Smooth muscle cell (in vitro differentiated cells): ENCODE results near the gene KLHL26. TPM values are rescaled to one million over a fixed set of nuclear protein-coding genes. Genes with fewer than 3 reads are reported as not detected.

Experiments
- DNase-seq: peaks from one replicate; lab custom pipeline; 2025; ENCODE audit not compliant: unreplicated experiment; lab: John Stamatoyannopoulos, UW
- H2AFZ ChIP-seq: fragments of 200-600 bp; sonication (generic); 2 replicates; pipeline ENCODE4 v1.6.0; 2016; ENCODE audit warnings: antibody characterized with exemption, low read depth, mild to moderate bottlenecking
- H3F3A ChIP-seq: fragments of 200-600 bp; sonication (generic); 2 replicates; pipeline ENCODE4 v1.6.0; 2017; ENCODE audit warnings: antibody characterized with exemption, low read depth
- H3K27ac ChIP-seq: fragments of 200-600 bp; sonication (generic); 2 replicates; pipeline ENCODE4 v1.5.1; 2016; ENCODE audit warnings: low read depth, mild to moderate bottlenecking
- H3K27me3 ChIP-seq: fragments of 200-600 bp; sonication (generic); 2 replicates; pipeline ENCODE4 v1.6.1; 2016; ENCODE audit warnings: low read depth, mild to moderate bottlenecking
- H3K36me3 ChIP-seq: fragments of 200-600 bp; sonication (generic); 2 replicates; pipeline ENCODE4 v1.5.1; 2016; ENCODE audit warnings: low read depth
- H3K4me1 ChIP-seq: fragments of 200-600 bp; sonication (generic); 2 replicates; pipeline ENCODE4 v1.5.1; 2016; ENCODE audit warnings: low read depth
- H3K4me2 ChIP-seq: fragments of 200-600 bp; sonication (generic); 2 replicates; pipeline ENCODE4 v1.6.0; 2016; ENCODE audit warnings: mild to moderate bottlenecking
- H3K4me3 ChIP-seq: fragments of 200-600 bp; sonication (generic); 2 replicates; pipeline ENCODE4 v1.5.1; 2016; ENCODE audit warnings: mild to moderate bottlenecking
- H3K79me2 ChIP-seq: fragments of 200-600 bp; sonication (generic); 2 replicates; pipeline ENCODE4 v1.6.0; 2016; ENCODE audit warnings: low read depth, mild to moderate bottlenecking
- H3K9ac ChIP-seq: fragments of 200-600 bp; sonication (generic); 2 replicates; pipeline ENCODE4 v1.6.0; 2016; ENCODE audit warnings: low read depth
- H3K9me3 ChIP-seq: fragments of 200-600 bp; sonication (generic); replicated peaks from 2 replicates; pipeline ENCODE4 v1.5.1; 2016; ENCODE audit warnings: low read depth
- H4K20me1 ChIP-seq: fragments of 200-600 bp; sonication (generic); 2 replicates; pipeline ENCODE4 v1.6.0; 2016; ENCODE audit warnings: low read depth
- WGBS: methylation state at CpG from one replicate; pipeline ENCODE4 v1.1.7; 2016; ENCODE audit warnings: low lambda C conversion rate; 5-methylcytosine and 5-hydroxymethylcytosine counted together
- polyA plus RNA-seq: library from polyadenylated mRNA; unstranded; fragments of >200 nt; fragmentation: Nextera tagmentation; extraction: Ambion mirVana; gene quantifications from 2 replicates; pipeline ENCODE4 v1.2.1, GENCODE V29; 2016
- total RNA-seq: library from RNA; depleted of rRNA; stranded (reverse); fragments of >200 nt; gene quantifications from 2 replicates; pipeline ENCODE4 v1.2.3, GENCODE V29; 2014
- TF ChIP-seq, protein P1 (sequence below): fragments of 200-600 bp; sonication (generic); IDR thresholded peaks from 2 replicates; pipeline ENCODE4 v1.5.1; 2017; ENCODE audit warnings: borderline replicate concordance, mild to moderate bottlenecking, antibody characterized with exemption; ENCODE audit not compliant: insufficient read depth, poor library complexity, severe bottlenecking

KLHL26 gene
- total and polyA plus RNA-seq, 2 experiments from 2014 or later = 3.9 to 7.6 TPM

DNA sequence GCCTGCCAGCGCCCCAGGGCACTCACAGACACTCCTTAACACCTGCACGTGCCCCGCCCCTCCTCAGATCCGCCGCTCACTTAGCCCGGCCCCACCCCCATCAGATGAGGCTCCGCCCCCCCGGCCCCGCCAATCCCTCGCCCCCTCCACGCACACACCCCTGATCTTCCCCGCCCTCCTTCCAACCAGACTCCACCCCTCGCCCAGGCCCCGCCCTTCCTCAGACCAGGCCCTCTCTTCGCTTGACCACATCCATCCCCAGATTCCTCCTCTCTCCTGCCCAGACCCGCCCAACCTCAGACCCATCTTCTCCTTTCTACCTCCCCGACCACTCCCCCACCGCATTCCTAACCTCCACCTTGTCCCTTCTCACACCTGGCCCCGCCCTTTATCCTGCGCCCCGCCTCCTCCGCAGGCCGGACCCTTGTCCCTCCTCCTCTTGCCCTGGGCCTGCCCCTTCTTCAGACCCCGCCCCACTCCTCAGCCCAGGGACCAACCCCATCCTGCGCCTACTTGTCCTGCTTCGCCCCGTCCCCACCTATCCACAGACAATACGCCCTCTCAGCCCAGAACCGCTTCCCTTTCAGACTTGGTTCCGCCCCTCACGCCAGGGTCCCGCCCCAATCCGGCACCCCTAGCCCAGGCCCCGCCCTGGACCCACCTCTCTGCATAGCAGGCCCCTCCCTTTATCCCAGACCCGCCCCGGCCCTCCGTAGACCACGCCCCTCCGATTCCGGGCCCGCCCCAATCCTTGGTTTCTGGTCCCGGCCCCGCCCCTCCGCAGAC lies 452 bp upstream of the KLHL26 start:
- Histone ChIP-seq H3K4me3 (peak overlapping the region; percentile 66), H4K20me1 (peaks cover 4% of the 10 kb centered on the region), H3F3A (no peaks in the 10 kb centered on the region), H3K4me1 (peaks cover 7% of the 10 kb centered on the region), H3K27ac (no peak overlapping the region), H3K9me3 (no peaks in the 10 kb centered on the region), H3K4me2 (peak overlapping the region; percentile 86), H3K36me3 (no peaks in the 10 kb centered on the region), H3K27me3 (no peaks in the 10 kb centered on the region), H3K79me2 (peaks cover 17% of the 10 kb centered on the region), H3K9ac (peak overlapping the region; percentile 71), H2AFZ (peak overlapping the region; percentile 59)
- peak; percentile 96 for DNase-seq
- TF ChIP-seq, protein P1, sequence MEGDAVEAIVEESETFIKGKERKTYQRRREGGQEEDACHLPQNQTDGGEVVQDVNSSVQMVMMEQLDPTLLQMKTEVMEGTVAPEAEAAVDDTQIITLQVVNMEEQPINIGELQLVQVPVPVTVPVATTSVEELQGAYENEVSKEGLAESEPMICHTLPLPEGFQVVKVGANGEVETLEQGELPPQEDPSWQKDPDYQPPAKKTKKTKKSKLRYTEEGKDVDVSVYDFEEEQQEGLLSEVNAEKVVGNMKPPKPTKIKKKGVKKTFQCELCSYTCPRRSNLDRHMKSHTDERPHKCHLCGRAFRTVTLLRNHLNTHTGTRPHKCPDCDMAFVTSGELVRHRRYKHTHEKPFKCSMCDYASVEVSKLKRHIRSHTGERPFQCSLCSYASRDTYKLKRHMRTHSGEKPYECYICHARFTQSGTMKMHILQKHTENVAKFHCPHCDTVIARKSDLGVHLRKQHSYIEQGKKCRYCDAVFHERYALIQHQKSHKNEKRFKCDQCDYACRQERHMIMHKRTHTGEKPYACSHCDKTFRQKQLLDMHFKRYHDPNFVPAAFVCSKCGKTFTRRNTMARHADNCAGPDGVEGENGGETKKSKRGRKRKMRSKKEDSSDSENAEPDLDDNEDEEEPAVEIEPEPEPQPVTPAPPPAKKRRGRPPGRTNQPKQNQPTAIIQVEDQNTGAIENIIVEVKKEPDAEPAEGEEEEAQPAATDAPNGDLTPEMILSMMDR = no peak
- WGBS = 0% methylated on average over 14 of the region's 44 CpGs

DNA sequence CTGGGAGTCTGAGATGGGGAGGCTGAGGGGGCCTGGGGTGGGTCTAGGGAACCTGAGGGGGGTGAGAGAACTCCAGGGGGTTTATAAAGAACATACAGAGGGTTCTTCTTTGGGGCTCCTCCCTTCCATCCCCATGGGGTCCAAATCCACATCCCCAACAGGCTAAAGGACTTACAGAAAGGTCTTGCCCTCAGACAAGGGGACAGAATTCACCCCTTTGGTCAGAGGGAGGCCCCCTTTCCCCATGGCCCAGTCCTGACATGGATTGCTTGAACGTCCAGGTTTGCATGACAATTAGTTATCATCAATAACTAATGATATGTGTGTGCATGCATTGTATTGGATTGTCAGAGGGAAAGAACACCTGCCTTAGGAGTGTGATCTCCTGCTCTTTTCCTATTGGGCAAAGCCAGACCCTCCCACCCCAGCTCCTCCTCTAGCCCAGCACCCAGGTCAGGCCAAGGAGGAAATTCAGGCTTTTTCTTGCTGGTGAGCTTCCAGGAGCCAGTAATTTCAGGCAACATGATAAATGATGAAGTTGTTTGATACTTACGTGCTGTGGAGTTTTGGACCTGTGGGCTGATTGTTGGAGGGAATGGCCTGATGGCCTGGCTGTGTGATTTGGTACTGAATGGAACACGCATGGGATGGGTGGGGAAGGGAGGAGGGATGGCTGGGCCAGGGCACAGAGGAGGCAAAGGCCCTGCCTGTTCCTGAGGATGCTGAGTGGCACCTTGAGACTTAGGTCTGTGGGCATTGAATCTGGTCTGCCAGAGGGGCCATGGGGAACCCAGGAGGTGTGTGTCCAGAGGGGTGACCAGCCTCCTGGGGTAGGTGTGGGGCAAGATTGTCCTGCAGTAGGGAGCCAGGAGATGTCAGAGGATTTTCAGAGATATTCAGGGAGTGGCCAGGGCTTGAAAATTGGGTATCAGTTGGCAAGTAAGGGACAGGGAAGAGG lies 1.1 kb downstream of the KLHL26 start:
- Histone ChIP-seq H3K4me2 (peak overlapping the region; percentile 86), H3K36me3 (no peaks in the 10 kb centered on the region), H2AFZ (no peak overlapping the region), H3K4me1 (peaks cover 7% of the 10 kb centered on the region), H3K27me3 (no peaks in the 10 kb centered on the region), H3F3A (no peaks in the 10 kb centered on the region), H3K9me3 (no peaks in the 10 kb centered on the region), H3K79me2 (peaks cover 29% of the 10 kb centered on the region), H3K27ac (no peak overlapping the region), H3K9ac (no peak overlapping the region), H4K20me1 (peaks cover 4% of the 10 kb centered on the region), H3K4me3 (peak overlapping the region; percentile 66)
- WGBS = 72% methylated on average over 3 of the region's 3 CpGs
- no peak for DNase-seq
- TF ChIP-seq, protein P1 = no peak

DNA sequence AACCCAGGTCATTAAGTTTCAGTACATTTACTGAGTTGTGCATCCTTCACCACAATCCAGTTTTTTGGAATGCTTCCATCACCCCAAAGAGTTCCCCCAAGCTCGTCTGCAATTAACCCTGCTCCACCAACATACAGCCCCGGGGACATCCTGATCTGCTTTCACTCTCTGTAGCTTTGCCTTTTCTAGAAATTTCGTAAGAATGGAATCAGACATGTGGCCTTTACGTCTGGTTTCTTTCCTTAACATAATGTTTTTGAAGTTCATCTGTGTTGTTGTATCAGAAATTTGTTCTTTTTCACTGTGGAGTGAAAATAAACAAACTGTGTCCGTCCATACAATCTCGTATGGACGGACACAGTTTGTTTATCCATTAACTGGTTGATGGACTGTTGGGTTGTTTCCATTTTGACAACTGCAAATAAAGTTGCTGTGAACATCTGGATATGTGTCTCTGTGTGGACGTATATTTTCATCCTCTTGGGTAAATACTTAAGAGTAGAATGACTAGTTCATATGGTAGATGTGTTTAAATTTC lies 2.9 kb downstream of the KLHL26 start:
- no peak overlapping the region for H3K27ac ChIP-seq
- WGBS = 72% methylated on average over 8 of the region's 8 CpGs
- H3K79me2 ChIP-seq = peaks cover 43% of the 10 kb centered on the region
- H2AFZ ChIP-seq = no peak overlapping the region
- peaks cover 10% of the 10 kb centered on the region for H4K20me1 ChIP-seq
- H3F3A ChIP-seq = no peaks in the 10 kb centered on the region
- no peak overlapping the region for H3K4me2 ChIP-seq
- H3K27me3 ChIP-seq = no peaks in the 10 kb centered on the region
- DNase-seq = no peak
- no peak overlapping the region for H3K4me3 ChIP-seq
- no peaks in the 10 kb centered on the region for H3K9me3 ChIP-seq
- no peaks in the 10 kb centered on the region for H3K36me3 ChIP-seq
- H3K4me1 ChIP-seq = peaks cover 7% of the 10 kb centered on the region
- no peak overlapping the region for H3K9ac ChIP-seq
- TF ChIP-seq, protein P1 = no peak
